ENCODE measurements around the gene SPRR2G.

The SPRR2G gene

GRCh38 chr1:153180556-153180955 lies 29.9 kb upstream of the SPRR2G start:
- Mint-ChIP-seq H3K9me3 (peaks cover 13% of the 10 kb centered on the region), H3K4me3 (no peak overlapping the region), H3K27me3 (ENCODE audit: low read depth, poor library complexity) (peaks cover 11% of the 10 kb centered on the region), H3K4me1 (no peaks in the 10 kb centered on the region), H3K36me3 (ENCODE audit: low read depth) (no peaks in the 10 kb centered on the region), H3K27ac (no peak overlapping the region)
- TF ChIP-seq CTCF (IDR thresholded peaks at IDR 0.05): no peak
- DNase-seq: no peak

GRCh38 chr1:153178922-153179321 lies 28.2 kb upstream of the SPRR2G start:
- Mint-ChIP-seq H3K36me3 (ENCODE audit: low read depth) (no peaks in the 10 kb centered on the region), H3K9me3 (peaks cover 5% of the 10 kb centered on the region), H3K27me3 (ENCODE audit: low read depth, poor library complexity) (peaks cover 8% of the 10 kb centered on the region), H3K4me3 (no peak overlapping the region), H3K27ac (no peak overlapping the region), H3K4me1 (no peaks in the 10 kb centered on the region)
- TF ChIP-seq CTCF (IDR thresholded peaks at IDR 0.05): no peak
- DNase-seq: no peak

- DNase-seq: no peak
- Mint-ChIP-seq H3K4me1 (no peaks in the 10 kb centered on the region), H3K27me3 (ENCODE audit: low read depth, poor library complexity) (peaks cover 9% of the 10 kb centered on the region), H3K27ac (no peak overlapping the region), H3K4me3 (no peak overlapping the region), H3K9me3 (peaks cover 15% of the 10 kb centered on the region), H3K36me3 (ENCODE audit: low read depth) (no peaks in the 10 kb centered on the region)
- TF ChIP-seq CTCF (IDR thresholded peaks at IDR 0.05): no peak
Measured at GRCh38 chr1:153174624-153175023, 23.9 kb upstream of the SPRR2G start.

GRCh38 chr1:153168686-153169085 lies 18.0 kb upstream of the SPRR2G start:
- no peak for TF ChIP-seq CTCF (IDR thresholded peaks at IDR 0.05)
- H3K4me3 Mint-ChIP-seq: no peak overlapping the region
- H3K27me3 Mint-ChIP-seq (ENCODE audit: low read depth, poor library complexity): peaks cover 11% of the 10 kb centered on the region
- H3K36me3 Mint-ChIP-seq (ENCODE audit: low read depth): no peaks in the 10 kb centered on the region
- no peaks in the 10 kb centered on the region for H3K4me1 Mint-ChIP-seq
- H3K27ac Mint-ChIP-seq: no peak overlapping the region
- H3K9me3 Mint-ChIP-seq: peaks cover 22% of the 10 kb centered on the region
- DNase-seq: no peak

- Mint-ChIP-seq H3K4me3 (no peak overlapping the region), H3K9me3 (peaks cover 31% of the 10 kb centered on the region), H3K27ac (no peak overlapping the region), H3K4me1 (no peaks in the 10 kb centered on the region), H3K27me3 (ENCODE audit: low read depth, poor library complexity) (peaks cover 6% of the 10 kb centered on the region), H3K36me3 (ENCODE audit: low read depth) (no peaks in the 10 kb centered on the region)
- no peak for DNase-seq
- no peak for TF ChIP-seq CTCF (IDR thresholded peaks at IDR 0.05)
Measured at GRCh38 chr1:153155541-153155940, 4.9 kb upstream of the SPRR2G start.

GRCh38 chr1:153152481-153152880 lies 1.8 kb upstream of the SPRR2G start:
- H3K4me1 Mint-ChIP-seq: no peaks in the 10 kb centered on the region
- no peak for TF ChIP-seq CTCF (IDR thresholded peaks at IDR 0.05)
- H3K27me3 Mint-ChIP-seq (ENCODE audit: low read depth, poor library complexity): peaks cover 3% of the 10 kb centered on the region
- no peak for DNase-seq
- H3K27ac Mint-ChIP-seq: no peak overlapping the region
- H3K9me3 Mint-ChIP-seq: peaks cover 15% of the 10 kb centered on the region
- no peak overlapping the region for H3K4me3 Mint-ChIP-seq
- no peaks in the 10 kb centered on the region for H3K36me3 Mint-ChIP-seq (ENCODE audit: low read depth)
